Activated naive CD8-positive, alpha-beta T cell (primary cell): Measurements from ENCODE around the gene RPTOR.

Experiments
- H3K27ac Mint-ChIP-seq: one replicate; pipeline ENCODE4 v1.8.0; 2021; ENCODE audit warnings: mixed read lengths
- H3K27me3 Mint-ChIP-seq: one replicate; pipeline ENCODE4 v1.8.0; 2021; ENCODE audit warnings: mixed read lengths
- H3K36me3 Mint-ChIP-seq: one replicate; pipeline ENCODE4 v1.8.0; 2021; ENCODE audit warnings: mixed read lengths
- H3K4me1 Mint-ChIP-seq: one replicate; pipeline ENCODE4 v1.8.0; 2021; ENCODE audit warnings: low read depth, mixed read lengths
- H3K4me3 Mint-ChIP-seq: one replicate; pipeline ENCODE4 v1.8.0; 2021; ENCODE audit warnings: mild to moderate bottlenecking, mixed read lengths
- H3K9me3 Mint-ChIP-seq: one replicate; pipeline ENCODE4 v1.8.0; 2021; ENCODE audit warnings: low read depth, mixed read lengths

The RPTOR gene

DNA sequence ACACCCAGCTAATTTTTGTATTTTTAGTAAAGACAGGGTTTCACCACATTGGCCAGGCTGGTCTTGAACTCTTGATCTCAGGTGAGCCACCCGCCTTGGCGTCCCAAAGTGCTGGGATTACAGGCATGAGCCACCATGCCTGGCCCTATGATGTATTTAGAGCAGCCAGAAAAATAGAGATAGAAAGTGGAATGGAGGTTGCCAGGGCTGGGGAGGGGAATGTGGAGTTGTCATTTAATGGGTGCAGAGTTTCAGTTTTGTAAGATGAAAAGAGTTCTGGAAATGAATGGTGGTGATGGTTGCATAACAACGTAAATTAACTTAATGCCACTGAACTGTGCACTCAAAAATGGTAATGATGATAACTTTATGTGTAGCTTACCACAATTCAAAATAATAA is 36.7 kb upstream of the RPTOR start:
- Mint-ChIP-seq H3K27me3 (peaks cover 2% of the 10 kb centered on the region), H3K36me3 (no peaks in the 10 kb centered on the region), H3K9me3 (no peaks in the 10 kb centered on the region), H3K4me1 (no peaks in the 10 kb centered on the region), H3K27ac (no peak overlapping the region), H3K4me3 (no peak overlapping the region)

DNA sequence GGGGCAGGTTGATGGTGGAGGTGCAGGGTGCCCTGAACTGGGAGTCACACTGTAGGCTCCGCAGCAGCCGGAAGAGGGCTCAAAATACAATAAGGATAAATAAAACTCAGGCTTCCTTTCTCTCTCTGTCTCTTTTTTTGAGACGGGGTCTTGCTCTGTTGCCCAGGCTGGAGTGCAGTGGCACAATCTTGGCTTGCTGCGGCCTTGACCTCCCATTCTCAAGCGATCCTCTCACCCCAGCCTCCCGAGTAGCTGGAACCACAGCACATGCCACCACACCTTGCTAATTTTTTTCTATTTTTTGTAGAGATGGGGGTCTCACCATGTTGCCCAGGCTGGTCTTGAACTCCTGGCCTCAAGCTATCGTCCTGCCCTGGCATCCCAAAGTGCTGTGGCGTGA is 35.3 kb upstream of the RPTOR start:
- no peak overlapping the region for H3K4me3 Mint-ChIP-seq
- H3K9me3 Mint-ChIP-seq: no peaks in the 10 kb centered on the region
- no peak overlapping the region for H3K27ac Mint-ChIP-seq
- H3K4me1 Mint-ChIP-seq: no peaks in the 10 kb centered on the region
- H3K27me3 Mint-ChIP-seq: peaks cover 3% of the 10 kb centered on the region
- H3K36me3 Mint-ChIP-seq: no peaks in the 10 kb centered on the region

DNA sequence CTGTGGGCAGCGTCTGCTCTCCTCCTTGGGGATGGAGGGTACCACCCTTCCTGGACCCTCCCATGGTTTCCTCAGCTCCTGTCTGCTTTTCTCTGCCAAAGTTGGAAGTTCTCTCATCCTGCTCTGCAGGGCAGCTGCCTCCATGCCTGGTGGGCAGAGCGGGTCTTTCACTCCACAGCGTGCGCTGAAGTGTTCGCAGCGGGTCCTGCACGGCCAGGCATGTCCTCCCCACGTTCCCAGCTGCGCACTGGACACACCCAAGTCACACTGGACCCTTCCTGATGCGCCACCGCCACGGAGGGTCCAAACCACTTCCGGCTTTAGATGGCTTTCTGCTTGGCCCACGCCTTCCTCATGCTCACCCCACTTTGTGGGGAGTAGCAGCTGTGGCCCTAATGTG is 34.5 kb upstream of the RPTOR start:
- Mint-ChIP-seq H3K27ac (no peak overlapping the region), H3K36me3 (no peaks in the 10 kb centered on the region), H3K4me3 (no peak overlapping the region), H3K9me3 (no peaks in the 10 kb centered on the region), H3K27me3 (peaks cover 2% of the 10 kb centered on the region), H3K4me1 (no peaks in the 10 kb centered on the region)

DNA sequence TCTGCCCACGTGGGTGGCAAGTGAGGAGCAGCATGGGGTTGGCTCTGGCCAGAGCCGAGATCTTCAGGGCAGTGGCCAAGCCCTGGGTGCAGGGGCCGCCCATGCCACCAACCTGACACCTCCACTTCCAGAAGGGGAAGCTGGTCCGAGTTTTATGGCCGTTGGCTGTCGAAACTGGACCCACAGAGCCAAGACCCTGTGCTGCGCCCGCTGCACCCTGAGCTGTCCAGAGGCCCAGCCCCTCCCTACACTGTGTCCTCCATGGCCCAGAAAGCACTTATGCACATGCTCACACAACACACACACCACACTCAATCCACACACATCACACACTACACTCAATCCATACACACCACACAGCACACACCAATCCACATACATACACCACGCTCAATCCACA is 33.9 kb upstream of the RPTOR start:
- H3K4me3 Mint-ChIP-seq: no peak overlapping the region
- H3K4me1 Mint-ChIP-seq: no peaks in the 10 kb centered on the region
- H3K27ac Mint-ChIP-seq: no peak overlapping the region
- no peaks in the 10 kb centered on the region for H3K36me3 Mint-ChIP-seq
- no peaks in the 10 kb centered on the region for H3K9me3 Mint-ChIP-seq
- peaks cover 2% of the 10 kb centered on the region for H3K27me3 Mint-ChIP-seq

DNA sequence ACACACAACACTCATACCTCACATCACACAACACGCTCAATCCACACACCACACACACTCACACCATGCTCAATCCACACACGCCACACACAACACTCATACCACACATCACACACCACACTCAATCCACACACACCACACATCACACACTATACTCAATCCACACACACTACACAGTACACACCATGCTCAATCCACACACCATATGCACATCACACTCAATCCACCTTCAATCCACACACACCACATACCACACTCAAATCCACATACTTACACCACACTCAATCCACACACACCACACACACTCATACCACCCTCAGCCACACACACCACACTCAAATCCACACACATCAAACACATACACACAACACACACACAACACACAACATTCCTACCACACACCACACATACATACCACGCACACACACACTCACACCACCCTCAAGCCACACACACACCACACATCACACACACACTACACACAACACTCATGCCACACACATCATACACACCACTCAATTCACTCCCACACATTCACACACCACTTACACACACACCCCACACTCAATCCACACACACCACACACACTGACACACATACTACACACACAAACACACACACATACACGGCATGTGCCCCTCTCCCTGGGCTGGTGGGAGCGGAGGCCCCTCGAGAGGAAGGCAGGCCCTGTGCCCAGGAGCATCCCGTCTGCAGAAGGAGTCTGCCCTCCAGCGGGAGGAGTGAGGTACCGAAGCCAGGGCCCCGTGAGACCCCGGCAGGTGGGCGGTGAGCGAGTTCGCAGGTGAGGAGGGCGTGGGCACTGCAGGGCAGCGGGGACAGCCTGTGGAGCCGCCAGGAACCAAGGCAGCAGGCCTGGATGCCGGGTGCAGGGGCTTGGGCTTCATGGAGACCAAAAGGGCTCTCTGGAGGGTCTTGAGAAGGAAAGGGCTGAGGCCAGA is 33.1 kb upstream of the RPTOR start:
- peaks cover 2% of the 10 kb centered on the region for H3K27me3 Mint-ChIP-seq
- H3K4me1 Mint-ChIP-seq: no peaks in the 10 kb centered on the region
- no peaks in the 10 kb centered on the region for H3K36me3 Mint-ChIP-seq
- no peak overlapping the region for H3K27ac Mint-ChIP-seq
- H3K9me3 Mint-ChIP-seq: no peaks in the 10 kb centered on the region
- no peak overlapping the region for H3K4me3 Mint-ChIP-seq

DNA sequence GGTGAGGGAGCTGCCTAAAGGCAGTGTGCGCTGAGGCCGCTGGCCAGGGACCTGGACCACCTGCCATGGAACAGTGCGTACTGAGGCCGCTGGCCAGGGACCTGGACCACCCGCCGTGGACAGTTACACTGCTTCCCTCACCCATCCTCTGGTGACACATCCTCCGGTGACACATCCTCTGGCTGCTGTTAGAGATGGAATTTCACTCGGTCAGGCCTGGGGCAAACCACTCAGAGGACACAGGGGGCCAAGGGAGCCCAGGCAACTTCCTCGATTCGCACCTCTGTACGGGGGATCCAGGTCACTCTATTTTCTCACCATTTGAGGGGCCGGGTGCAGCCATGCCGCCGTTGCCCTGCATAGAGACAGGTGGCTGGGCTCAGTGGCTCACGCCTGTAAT is 32.4 kb upstream of the RPTOR start:
- peaks cover 2% of the 10 kb centered on the region for H3K27me3 Mint-ChIP-seq
- H3K9me3 Mint-ChIP-seq: no peaks in the 10 kb centered on the region

DNA sequence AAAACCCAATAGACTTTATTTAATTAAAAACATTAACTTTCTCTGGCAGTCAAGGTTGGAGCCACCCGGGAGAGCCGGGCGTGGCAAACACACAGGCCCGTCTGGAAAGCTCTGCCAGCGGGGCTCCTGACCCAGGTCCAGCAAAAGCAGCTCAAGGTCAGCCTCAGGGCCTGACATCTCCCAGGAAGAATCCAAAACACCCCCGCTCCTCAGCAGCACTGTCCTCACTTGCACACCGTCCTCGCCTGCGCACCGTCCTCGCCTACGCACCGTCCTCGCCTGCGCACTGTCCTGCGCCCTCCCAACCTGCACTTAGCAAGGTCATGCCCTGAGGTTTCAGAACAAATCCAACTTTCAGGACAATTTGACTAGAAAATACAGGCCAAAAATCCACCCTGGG is 31.4 kb upstream of the RPTOR start:
- H3K4me1 Mint-ChIP-seq: no peaks in the 10 kb centered on the region
- H3K36me3 Mint-ChIP-seq: no peaks in the 10 kb centered on the region
- H3K9me3 Mint-ChIP-seq: no peaks in the 10 kb centered on the region

More for the DNA sequence above, 32.4 kb upstream of the RPTOR start:
- Mint-ChIP-seq H3K4me1 (no peaks in the 10 kb centered on the region), H3K27ac (no peak overlapping the region), H3K4me3 (no peak overlapping the region), H3K36me3 (no peaks in the 10 kb centered on the region)

DNA sequence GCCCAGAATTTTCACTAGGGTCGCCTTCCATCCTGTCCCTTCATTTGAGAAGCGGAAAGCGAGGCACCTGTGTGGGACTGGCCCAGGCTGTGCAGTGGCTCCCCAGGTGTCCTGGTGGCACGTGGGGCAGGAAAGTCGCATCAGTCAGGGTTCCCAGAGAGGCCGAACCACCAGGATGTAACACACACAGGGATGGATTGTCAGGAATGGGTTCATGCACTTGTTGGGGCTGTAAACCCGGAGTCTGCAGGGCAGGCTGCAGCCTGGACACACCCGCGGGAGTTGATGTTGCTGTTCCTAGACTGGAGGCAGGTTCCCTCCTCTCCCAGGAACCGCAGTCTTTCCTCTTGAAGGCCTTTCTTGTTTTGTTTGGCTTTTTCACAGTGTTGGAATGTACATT is 30.7 kb upstream of the RPTOR start:
- Mint-ChIP-seq H3K27ac (no peak overlapping the region), H3K9me3 (no peaks in the 10 kb centered on the region), H3K4me1 (no peaks in the 10 kb centered on the region), H3K4me3 (no peak overlapping the region), H3K36me3 (no peaks in the 10 kb centered on the region), H3K27me3 (peaks cover 2% of the 10 kb centered on the region)

More for the DNA sequence above, 31.4 kb upstream of the RPTOR start:
- Mint-ChIP-seq H3K27ac (no peak overlapping the region), H3K27me3 (peaks cover 2% of the 10 kb centered on the region), H3K4me3 (no peak overlapping the region)

DNA sequence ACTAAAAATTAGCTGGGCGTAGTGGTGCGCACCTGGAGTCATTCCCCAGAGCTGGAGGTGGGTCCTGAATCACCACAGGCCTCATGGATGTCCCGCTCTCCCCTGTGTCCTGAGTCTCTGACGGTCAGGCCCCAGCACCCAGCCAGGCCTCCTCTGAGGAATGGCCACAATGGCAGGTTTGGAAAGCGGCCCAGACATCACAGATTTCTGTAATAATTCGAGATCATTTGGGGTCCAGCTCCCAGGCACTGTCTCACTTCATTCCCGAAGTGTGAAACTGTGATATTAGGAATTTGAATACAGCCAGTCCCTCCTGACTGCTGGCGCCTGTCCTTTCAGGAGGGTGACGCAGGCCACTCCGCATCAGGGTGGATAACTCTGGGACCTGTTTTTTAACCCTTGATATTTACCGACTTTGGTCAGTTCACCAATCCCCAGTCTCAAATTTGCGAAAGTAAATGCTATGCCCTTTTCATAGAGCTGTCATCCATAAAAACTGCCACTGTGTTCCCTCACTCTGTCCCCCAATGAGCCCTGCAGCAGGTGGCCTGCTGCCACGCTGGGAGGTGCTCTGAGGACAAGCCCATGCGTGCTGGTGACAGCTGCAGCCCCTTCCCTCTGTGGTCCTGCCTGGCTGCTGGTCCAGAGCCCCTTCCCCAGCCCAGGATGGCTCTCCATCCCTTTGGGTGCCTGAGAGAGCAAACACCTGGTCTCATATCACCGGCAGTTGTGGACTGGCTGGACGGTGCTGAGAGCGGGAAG is 28.3 kb upstream of the RPTOR start:
- peaks cover 3% of the 10 kb centered on the region for H3K27me3 Mint-ChIP-seq

DNA sequence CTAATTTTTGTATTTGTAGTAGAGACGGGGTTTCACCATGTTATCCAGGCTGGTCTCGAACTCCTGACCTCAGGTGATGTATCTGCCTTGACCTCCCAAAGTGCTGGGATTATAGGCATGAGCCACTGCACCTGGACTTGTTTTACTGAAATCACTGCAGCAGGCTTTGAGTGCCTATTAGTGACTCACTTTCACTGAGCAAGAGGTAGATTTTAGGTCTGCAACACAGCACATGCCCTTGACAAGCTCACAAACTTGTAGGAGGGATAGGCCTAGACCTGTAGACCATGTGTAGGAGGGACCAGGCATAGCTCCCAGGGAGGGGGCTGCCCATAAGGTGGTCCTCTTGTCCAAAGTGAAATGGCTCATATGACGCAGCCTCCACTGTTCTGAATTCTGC is 27.0 kb upstream of the RPTOR start:
- Mint-ChIP-seq H3K4me3 (no peak overlapping the region), H3K27me3 (peaks cover 3% of the 10 kb centered on the region), H3K4me1 (no peaks in the 10 kb centered on the region), H3K36me3 (no peaks in the 10 kb centered on the region), H3K27ac (no peak overlapping the region), H3K9me3 (no peaks in the 10 kb centered on the region)

More for the DNA sequence above, 28.3 kb upstream of the RPTOR start:
- Mint-ChIP-seq H3K4me1 (no peaks in the 10 kb centered on the region), H3K4me3 (no peak overlapping the region), H3K36me3 (no peaks in the 10 kb centered on the region), H3K9me3 (no peaks in the 10 kb centered on the region), H3K27ac (no peak overlapping the region)

DNA sequence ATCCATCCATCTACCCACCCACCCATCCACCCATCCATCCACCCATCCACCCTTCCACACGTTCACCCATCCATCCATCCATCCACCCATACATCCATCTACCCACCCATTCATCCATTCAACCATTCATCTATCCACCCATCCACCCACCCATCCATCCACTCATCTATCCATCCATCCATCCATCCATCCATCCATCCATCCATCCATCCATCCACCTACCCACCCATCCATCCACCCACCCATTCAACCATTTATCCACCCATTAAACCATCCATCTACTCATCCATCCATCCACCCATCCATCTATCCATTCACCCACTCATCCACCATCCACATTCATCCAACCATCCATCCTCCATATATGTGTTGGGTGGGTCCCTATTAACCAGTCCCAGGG is 26.2 kb upstream of the RPTOR start:
- Mint-ChIP-seq H3K4me3 (no peak overlapping the region), H3K4me1 (no peaks in the 10 kb centered on the region), H3K36me3 (no peaks in the 10 kb centered on the region), H3K9me3 (no peaks in the 10 kb centered on the region), H3K27ac (no peak overlapping the region), H3K27me3 (peaks cover 2% of the 10 kb centered on the region)

DNA sequence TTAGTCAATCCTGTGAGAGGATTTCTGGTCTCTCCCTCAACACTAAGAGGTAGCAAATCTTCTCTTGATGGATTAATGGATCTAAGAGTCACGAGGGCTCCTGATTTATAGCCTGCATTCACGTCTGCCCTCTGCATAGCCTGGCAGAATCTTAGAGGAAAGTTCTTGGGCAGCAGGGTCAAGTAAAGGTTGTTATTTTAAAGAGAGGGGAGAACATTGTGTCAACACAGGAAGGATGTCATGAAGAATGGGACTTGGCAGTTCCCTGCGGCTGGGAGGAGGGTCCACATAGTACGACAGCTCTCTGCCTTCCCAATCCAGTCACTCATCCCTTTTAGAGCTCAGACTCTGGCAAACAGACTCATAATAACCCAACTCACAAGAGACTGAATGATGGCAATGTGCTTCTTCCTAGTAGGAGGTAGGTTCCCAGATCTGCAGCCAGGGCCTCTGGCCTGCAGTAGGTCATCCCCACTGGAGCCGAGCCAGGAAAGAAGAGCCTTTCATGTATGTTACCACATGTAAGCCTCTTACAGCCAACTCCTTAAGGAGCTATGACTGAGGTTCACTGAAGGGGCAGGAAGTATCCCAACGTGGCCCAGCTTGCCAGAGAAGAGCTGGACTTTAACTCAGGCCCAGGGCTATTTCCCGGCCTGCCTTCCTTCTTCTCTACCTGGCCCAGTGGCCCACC is 25.4 kb upstream of the RPTOR start:
- H3K4me3 Mint-ChIP-seq: no peak overlapping the region
- H3K9me3 Mint-ChIP-seq: no peaks in the 10 kb centered on the region
- H3K36me3 Mint-ChIP-seq: no peaks in the 10 kb centered on the region
- peaks cover 1% of the 10 kb centered on the region for H3K27me3 Mint-ChIP-seq
- H3K27ac Mint-ChIP-seq: no peak overlapping the region
- no peaks in the 10 kb centered on the region for H3K4me1 Mint-ChIP-seq

DNA sequence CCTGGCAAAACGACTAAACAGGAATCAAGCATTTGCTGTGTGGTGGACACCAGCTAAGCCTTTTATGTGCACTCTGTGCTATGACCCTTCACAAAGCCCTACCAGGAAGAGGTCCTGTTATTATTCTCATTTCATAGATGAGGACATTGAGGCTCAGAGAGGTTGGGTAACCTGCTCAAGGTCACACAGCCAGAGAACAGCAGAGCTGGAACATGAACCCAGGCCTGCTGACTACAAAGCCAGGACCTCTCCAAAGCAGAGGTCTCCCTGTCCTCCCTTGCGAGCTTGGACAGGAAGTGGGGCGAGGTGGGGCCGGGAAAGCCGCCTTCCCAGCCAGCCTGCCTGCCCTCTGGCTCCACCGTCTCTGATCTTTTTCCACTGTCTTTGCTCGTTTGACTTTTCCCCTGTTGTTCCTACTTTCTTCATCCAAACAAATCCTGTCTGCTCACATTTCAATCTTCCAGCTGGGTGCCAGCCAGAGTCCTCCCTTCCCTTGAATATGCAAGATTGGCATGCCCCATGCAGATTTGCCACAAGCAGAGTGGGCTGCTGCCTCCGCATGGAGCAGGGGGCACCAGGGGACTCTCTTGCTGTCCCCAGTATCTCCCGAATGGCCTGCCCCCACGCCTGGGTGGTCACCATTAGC is 23.7 kb upstream of the RPTOR start:
- H3K9me3 Mint-ChIP-seq: no peaks in the 10 kb centered on the region

DNA sequence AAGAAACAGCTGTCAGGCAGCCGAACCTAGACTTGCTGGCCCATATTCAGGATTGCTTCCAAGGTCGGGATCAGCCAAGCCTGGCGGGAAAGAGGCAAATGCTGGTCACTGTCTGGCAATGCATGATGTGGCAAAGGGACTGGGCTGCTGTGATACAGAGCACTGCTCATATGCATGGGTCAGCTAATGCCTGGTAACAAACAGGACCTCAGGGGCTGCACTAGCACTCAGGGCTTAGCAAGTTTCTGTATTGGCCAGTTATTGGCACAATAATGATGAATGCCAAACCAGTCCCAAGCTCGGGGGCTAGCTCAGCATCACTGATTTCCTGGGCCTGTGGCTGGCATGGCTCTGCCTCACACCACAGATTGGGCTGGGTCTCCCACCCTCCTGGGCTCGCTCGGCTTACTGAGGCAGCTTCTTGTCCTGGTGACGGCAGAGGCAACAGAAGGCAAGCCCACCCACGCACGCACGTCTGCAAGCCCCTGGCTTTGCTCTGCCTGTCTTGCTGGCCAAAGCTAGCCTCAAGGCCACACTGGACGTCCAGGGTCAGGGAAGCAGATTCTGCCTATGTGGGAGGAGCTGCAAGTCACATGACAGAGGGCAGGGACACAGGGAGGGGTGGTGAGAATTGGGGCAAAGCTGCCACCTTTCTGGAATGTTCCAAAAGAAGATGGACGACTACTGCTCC is 21.4 kb upstream of the RPTOR start:
- Mint-ChIP-seq H3K27me3 (peaks cover 1% of the 10 kb centered on the region), H3K36me3 (no peaks in the 10 kb centered on the region), H3K27ac (no peak overlapping the region), H3K9me3 (no peaks in the 10 kb centered on the region), H3K4me1 (no peaks in the 10 kb centered on the region), H3K4me3 (no peak overlapping the region)

More for the DNA sequence above, 23.7 kb upstream of the RPTOR start:
- H3K27me3 Mint-ChIP-seq: peaks cover 1% of the 10 kb centered on the region
- no peak overlapping the region for H3K27ac Mint-ChIP-seq
- no peaks in the 10 kb centered on the region for H3K4me1 Mint-ChIP-seq
- H3K36me3 Mint-ChIP-seq: no peaks in the 10 kb centered on the region
- H3K4me3 Mint-ChIP-seq: no peak overlapping the region
